B cell (primary cell): Measurements from ENCODE around the gene GPR18. TPM values are rescaled to one million over a fixed set of nuclear protein-coding genes. Genes with fewer than 3 reads are reported as not detected.

ENCODE experiments used
- ATAC-seq: fragments of 200-7000 bp; cut with Tn5 transposase; one replicate; pipeline ENCODE4 v1.10.0; 2021; ENCODE audit warnings: low read depth, mild to moderate bottlenecking, moderate number of reproducible peaks, moderate library complexity
- CTCF ChIA-PET: fragments of 350-600 bp; sonication (Branson Sonifier 250); formaldehyde crosslinking; loops from one replicate; lab custom pipeline; 2021; ENCODE audit warnings: antibody characterized with exemption, inconsistent platforms; lab: Charles Lee
- POLR2A ChIA-PET: fragments of 350-600 bp; sonication (Branson Sonifier 250); formaldehyde crosslinking; loops from one replicate; lab custom pipeline; 2021; ENCODE audit warnings: antibody characterized with exemption; lab: Charles Lee
- DNase-seq: peaks from one replicate; pipeline ENCODE4 v3.0.0; 2013
- H2AFZ ChIP-seq: 2 replicates; pipeline ENCODE4 v1.6.1; 2012; ENCODE audit warnings: mild to moderate bottlenecking, low read depth, low read length; ENCODE audit not compliant: insufficient read depth, poor library complexity, severe bottlenecking
- H3K27ac ChIP-seq, 2 donors: 1 replicate in 1 of 2; 2 replicates in 1 of 2; pipeline ENCODE4 v1.5.1; 2012 to 2013; ENCODE audit warnings: low read length in 2 of 2, mild to moderate bottlenecking in 2 of 2, moderate library complexity in 1 of 2
- H3K27me3 ChIP-seq, 4 experiments: fragments of 200-600 bp in 1 of 4; sonication (generic) in 1 of 4; replicated peaks in 1 of 4; 1 replicate in 2 of 4; 2 replicates in 2 of 4; pipeline versions ENCODE4 v1.6.1 to v1.7.0; 2013 to 2016; ENCODE audit warnings: low read length in 3 of 4, mild to moderate bottlenecking in 2 of 4, mixed read lengths in 1 of 4, moderate library complexity in 1 of 4; ENCODE audit not compliant: insufficient read depth in 4 of 4, control insufficient read depth in 3 of 4; ENCODE audit errors: control extremely low read depth in 1 of 4
- H3K36me3 ChIP-seq, 2 experiments: replicated peaks in 1 of 2; 1 replicate in 1 of 2; 2 replicates in 1 of 2; pipeline versions ENCODE4 v1.6.1 to v1.7.1; 2013; ENCODE audit warnings: low read length in 1 of 2; ENCODE audit not compliant: insufficient read depth in 2 of 2, control insufficient read depth in 1 of 2; ENCODE audit errors: control extremely low read depth in 1 of 2, extremely low read depth in 1 of 2
- H3K4me1 ChIP-seq, 2 donors: fragments of 200-600 bp in 1 of 2; sonication (generic) in 1 of 2; 1 replicate in 1 of 2; 2 replicates in 1 of 2; pipeline versions ENCODE4 v1.5.1 to v1.6.1; 2013 to 2017; ENCODE audit warnings: low read length in 2 of 2; ENCODE audit not compliant: control insufficient read depth in 2 of 2, insufficient read depth in 2 of 2
- H3K4me2 ChIP-seq: replicated peaks from 2 replicates; pipeline ENCODE3; 2012; ENCODE audit warnings: mild to moderate bottlenecking, low read depth, low read length; ENCODE audit not compliant: poor library complexity, severe bottlenecking
- H3K4me3 ChIP-seq, 5 experiments: fragments of 200-600 bp in 1 of 5; sonication (generic) in 1 of 5; 1 replicate in 3 of 5; 2 replicates in 2 of 5; pipeline versions ENCODE4 v1.5.1 to v1.7.0; 2011 to 2016; ENCODE audit warnings: low read length in 4 of 5, mild to moderate bottlenecking in 4 of 5, low read depth in 2 of 5, control low read depth in 1 of 5, moderate library complexity in 1 of 5; ENCODE audit not compliant: insufficient read depth in 1 of 5; ENCODE audit errors: control extremely low read depth in 1 of 5, extremely low read depth in 1 of 5
- H3K79me2 ChIP-seq: fragments of 200-600 bp; sonication (generic); one replicate; pipeline ENCODE4 v1.6.0; 2016; ENCODE audit warnings: low read length; ENCODE audit not compliant: control insufficient read depth, insufficient read depth
- H3K9ac ChIP-seq: fragments of 200-600 bp; sonication (generic); 2 replicates; pipeline ENCODE4 v1.6.1; 2017; ENCODE audit warnings: mild to moderate bottlenecking, low read length, moderate library complexity
- H3K9me3 ChIP-seq, 3 donors: one replicate each; pipeline versions ENCODE4 v1.6.1 to v1.7.1; 2013; ENCODE audit warnings: low read length in 2 of 3; ENCODE audit not compliant: control insufficient read depth in 2 of 3, insufficient read depth in 1 of 3; ENCODE audit errors: control extremely low read depth in 1 of 3
- H4K20me1 ChIP-seq: 2 replicates; pipeline ENCODE4 v1.6.0; 2012; ENCODE audit warnings: mild to moderate bottlenecking, low read length; ENCODE audit not compliant: insufficient read depth, control insufficient read depth, poor library complexity, severe bottlenecking
- H3K27ac Mint-ChIP-seq: one replicate; pipeline ENCODE4 v1.8.0; 2021; ENCODE audit warnings: mixed read lengths
- H3K27me3 Mint-ChIP-seq: one replicate; pipeline ENCODE4 v1.8.0; 2021; ENCODE audit warnings: mixed read lengths
- H3K4me1 Mint-ChIP-seq: one replicate; pipeline ENCODE4 v1.8.0; 2021; ENCODE audit warnings: mixed read lengths
- H3K4me3 Mint-ChIP-seq: one replicate; pipeline ENCODE4 v1.8.0; 2021; ENCODE audit warnings: mixed read lengths
- H3K9me3 Mint-ChIP-seq: one replicate; pipeline ENCODE4 v1.8.0; 2022; ENCODE audit warnings: mixed read lengths; ENCODE audit not compliant: insufficient read depth
- EZH2 ChIP-seq: IDR thresholded peaks from 2 replicates; pipeline ENCODE4 v1.6.1; 2012; ENCODE audit warnings: borderline replicate concordance, low read depth, mild to moderate bottlenecking, moderate library complexity, low read length; ENCODE audit not compliant: insufficient read depth, poor library complexity, severe bottlenecking
- WGBS: methylation state at CpG from one replicate; pipeline ENCODE4 v1.1.5; 2013; ENCODE audit warnings: missing lambda C conversion rate; ENCODE audit not compliant: insufficient coverage; 5-methylcytosine and 5-hydroxymethylcytosine counted together
- intact Hi-C: fragments of 100-400 bp; cut with micrococcal nuclease; formaldehyde crosslinking; loops from one replicate; pipeline ENCODE4 v1.10.0; 2022
- polyA plus RNA-seq: library from polyadenylated mRNA; depleted of rRNA; stranded (reverse); fragments of >200 nt; gene quantifications from 2 replicates; pipeline ENCODE4 v1.2.3, GENCODE V29; 2012
- total RNA-seq, 2 donors: library from RNA; stranded (reverse); fragments of 120-200 nt in 1 of 2; gene quantifications; 1 replicate in 1 of 2; 2 replicates in 1 of 2; pipeline versions ENCODE4 v1.2.3 to v1.2.4, GENCODE V29; 2013 to 2022
- TF ChIP-seq, protein P1 (sequence below): fragments of 200-600 bp; IDR thresholded peaks from one replicate; pipeline ENCODE4 v1.8.0; 2022; ENCODE audit warnings: antibody characterized with exemption, mild to moderate bottlenecking

GPR18 gene
- total and polyA plus RNA-seq, 2 donors (not counting 1 experiment from before 2014, with no cell fraction given): 19.1 to 54.8 TPM

DNA sequence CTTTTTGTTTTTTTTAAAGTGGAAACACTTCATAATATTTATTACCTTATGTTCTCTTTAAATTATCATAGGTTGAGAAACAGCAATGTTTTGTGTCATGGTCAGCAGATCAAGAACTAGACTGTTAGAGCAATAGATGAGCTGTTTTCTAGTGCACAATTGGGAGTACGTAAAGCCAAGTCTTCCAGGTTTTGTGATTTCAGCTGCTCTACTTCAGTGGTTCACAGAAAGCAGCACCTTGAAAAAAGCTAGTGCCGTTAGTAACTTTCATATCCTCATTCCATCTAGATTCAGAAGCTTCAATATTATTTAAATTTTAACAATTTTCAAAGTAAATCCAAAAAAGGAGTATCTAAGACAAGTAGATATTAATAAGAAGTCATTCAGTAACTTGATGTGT, 1.9 kb downstream of the GPR18 start:
- intact Hi-C loops: loop anchor here (1.0 to 10.0 kb wide), 2 partner anchors 52 to 349 kb away; partner anchors contain the start of gene CLYBL
- peaks cover 44 to 50% of the 10 kb centered on the region in 2 donors for H3K4me1 ChIP-seq

DNA sequence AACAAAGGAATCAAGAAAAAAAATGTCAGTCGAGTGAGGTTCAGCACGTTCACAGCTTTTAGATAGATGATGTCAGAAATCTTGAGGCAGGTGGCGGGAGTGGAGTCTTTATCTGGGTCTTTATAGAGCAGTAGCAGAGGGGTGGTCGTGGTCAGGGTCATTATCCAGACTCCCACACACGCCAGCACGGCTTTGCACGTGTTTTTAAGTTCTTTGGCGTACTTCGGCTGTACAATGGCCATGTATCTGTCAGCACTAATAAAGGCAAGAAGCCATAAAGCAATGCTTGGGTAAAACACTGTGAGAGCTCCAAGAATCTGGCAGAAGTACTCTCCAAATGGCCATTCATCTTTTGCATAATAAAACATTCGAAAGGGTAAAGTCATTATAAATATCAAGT, 2.9 kb downstream of the GPR18 start:
- no peak for ATAC-seq
- peak overlapping the region in 2 of 5 experiments; percentile 84 to 98 for H3K4me3 ChIP-seq
- POLR2A ChIA-PET: interaction anchor here (1.2 to 3.3 kb wide), 2 partner anchors 51 to 58 kb away, joined by 3 to 17 read pairs; no protein-coding TSS in a partner anchor

More for the DNA sequence above, 1.9 kb downstream of the GPR18 start:
- peak overlapping the region; percentile 60 to 98 (median 79) for H3K4me3 ChIP-seq
- H2AFZ ChIP-seq: no peak overlapping the region
- POLR2A ChIA-PET: interaction anchor here (0.7 to 3.3 kb wide), 4 partner anchors 19 to 59 kb away, joined by 3 to 17 read pairs (median 4); no protein-coding TSS in a partner anchor
- H3K79me2 ChIP-seq: peaks cover 85% of the 10 kb centered on the region
- H3K27ac ChIP-seq: peak overlapping the region; percentile 86 to 90
- H3K27me3 ChIP-seq: no peaks in the 10 kb centered on the region
- H3K9me3 Mint-ChIP-seq: no peaks in the 10 kb centered on the region
- peaks cover 74% of the 10 kb centered on the region for H3K4me1 Mint-ChIP-seq
- peak overlapping the region; percentile 90 for H3K4me3 Mint-ChIP-seq
- peak overlapping the region; percentile 84 for H3K9ac ChIP-seq
- peak overlapping the region; percentile 86 for H3K27ac Mint-ChIP-seq
- DNase-seq (peak; percentile 66), ATAC-seq (peak; percentile 43)
- no peak for TF ChIP-seq EZH2
- TF ChIP-seq, protein P1, sequence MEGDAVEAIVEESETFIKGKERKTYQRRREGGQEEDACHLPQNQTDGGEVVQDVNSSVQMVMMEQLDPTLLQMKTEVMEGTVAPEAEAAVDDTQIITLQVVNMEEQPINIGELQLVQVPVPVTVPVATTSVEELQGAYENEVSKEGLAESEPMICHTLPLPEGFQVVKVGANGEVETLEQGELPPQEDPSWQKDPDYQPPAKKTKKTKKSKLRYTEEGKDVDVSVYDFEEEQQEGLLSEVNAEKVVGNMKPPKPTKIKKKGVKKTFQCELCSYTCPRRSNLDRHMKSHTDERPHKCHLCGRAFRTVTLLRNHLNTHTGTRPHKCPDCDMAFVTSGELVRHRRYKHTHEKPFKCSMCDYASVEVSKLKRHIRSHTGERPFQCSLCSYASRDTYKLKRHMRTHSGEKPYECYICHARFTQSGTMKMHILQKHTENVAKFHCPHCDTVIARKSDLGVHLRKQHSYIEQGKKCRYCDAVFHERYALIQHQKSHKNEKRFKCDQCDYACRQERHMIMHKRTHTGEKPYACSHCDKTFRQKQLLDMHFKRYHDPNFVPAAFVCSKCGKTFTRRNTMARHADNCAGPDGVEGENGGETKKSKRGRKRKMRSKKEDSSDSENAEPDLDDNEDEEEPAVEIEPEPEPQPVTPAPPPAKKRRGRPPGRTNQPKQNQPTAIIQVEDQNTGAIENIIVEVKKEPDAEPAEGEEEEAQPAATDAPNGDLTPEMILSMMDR: no peak
- WGBS: 0% methylated on average over 1 of the region's 2 CpGs
- peaks cover 0 to 2% (median 0%) of the 10 kb centered on the region in 3 donors for H3K9me3 ChIP-seq
- H4K20me1 ChIP-seq: peaks cover 5% of the 10 kb centered on the region
- no peaks in the 10 kb centered on the region for H3K27me3 Mint-ChIP-seq
- H3K36me3 ChIP-seq: peaks cover 0 to 42% of the 10 kb centered on the region in 2 experiments
- CTCF ChIA-PET: interaction anchor here (0.9 to 9.6 kb wide), 14 partner anchors 11 to 287 kb away, joined by 3 to 109 read pairs (median 4); partner anchors contain the start of gene UBAC2
- H3K4me2 ChIP-seq: peak overlapping the region; percentile 84

More for the DNA sequence above, 2.9 kb downstream of the GPR18 start:
- intact Hi-C loops: loop anchor here (10.0 kb wide), 1 partner anchor 350 kb away; the partner anchor contains the start of gene CLYBL
- no peaks in the 10 kb centered on the region for H3K27me3 ChIP-seq
- peaks cover 5% of the 10 kb centered on the region for H4K20me1 ChIP-seq
- H3K36me3 ChIP-seq: peaks cover 0 to 47% of the 10 kb centered on the region in 2 experiments
- Mint-ChIP-seq H3K9me3 (no peaks in the 10 kb centered on the region), H3K4me1 (peaks cover 70% of the 10 kb centered on the region), H3K4me3 (peak overlapping the region; percentile 90), H3K27ac (peak overlapping the region; percentile 73), H3K27me3 (no peaks in the 10 kb centered on the region)
- H3K9me3 ChIP-seq: peaks cover 0 to 2% (median 0%) of the 10 kb centered on the region in 3 donors
- 86% methylated on average over 7 of the region's 10 CpGs for WGBS
- peak overlapping the region; percentile 84 for H3K4me2 ChIP-seq
- H2AFZ ChIP-seq: no peak overlapping the region
- CTCF ChIA-PET: interaction anchor here (1.1 to 9.6 kb wide), 8 partner anchors 13 to 185 kb away, joined by 3 to 109 read pairs (median 23); partner anchors contain the start of gene UBAC2
- H3K27ac ChIP-seq: peak overlapping the region; percentile 86 to 90
- peaks cover 85% of the 10 kb centered on the region for H3K79me2 ChIP-seq
- peaks cover 33 to 40% of the 10 kb centered on the region in 2 donors for H3K4me1 ChIP-seq
- TF ChIP-seq EZH2: no peak
- TF ChIP-seq, protein P1: no peak
- peak overlapping the region; percentile 84 for H3K9ac ChIP-seq
- no peak for DNase-seq
